ENCODE data around the gene SYTL3.

Gene SYTL3

GRCh38 chr6:158703111-158703836, 53.4 kb downstream of the SYTL3 start:
- DNase-seq, result no peak

GRCh38 chr6:158703837-158704822, 54.3 kb downstream of the SYTL3 start:
- DNase-seq, result peak; percentile 90

DNA sequence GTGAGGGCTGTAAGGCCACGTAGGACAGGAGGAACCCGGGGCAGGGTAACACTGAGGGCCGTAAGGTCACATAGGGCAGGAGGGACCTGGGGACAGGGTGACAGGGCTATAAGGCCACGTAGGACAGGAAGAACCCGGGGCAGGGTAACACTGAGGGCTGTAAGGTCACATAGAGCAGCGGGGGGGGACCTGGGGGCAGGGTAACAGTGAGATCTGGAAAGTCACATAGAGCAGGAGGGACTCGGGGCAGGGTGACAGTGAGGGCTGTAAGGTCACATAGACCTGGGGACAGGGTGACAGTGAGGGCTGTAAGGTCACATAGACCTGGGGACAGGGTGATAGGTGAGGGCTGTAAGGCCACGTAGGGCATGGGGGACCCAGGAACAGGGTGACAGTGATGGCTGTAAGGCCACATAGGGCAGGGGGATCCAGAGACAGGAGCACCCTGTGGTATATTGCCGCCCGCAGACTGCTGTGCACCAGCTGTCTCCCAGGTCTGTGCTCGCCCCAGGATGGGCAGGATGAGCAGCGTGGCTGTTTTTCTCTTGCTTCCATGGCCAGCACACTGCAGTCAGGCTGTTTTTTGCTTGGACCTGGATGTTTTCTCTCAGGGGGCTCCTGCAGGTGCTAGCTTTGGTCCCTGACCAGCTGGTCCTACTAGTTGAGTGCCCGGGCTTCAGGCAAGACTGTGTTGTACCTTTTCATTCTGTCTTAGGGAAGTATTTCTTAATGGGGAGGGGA, 55.7 kb downstream of the SYTL3 start:
- DNase-seq, result no peak

DNA sequence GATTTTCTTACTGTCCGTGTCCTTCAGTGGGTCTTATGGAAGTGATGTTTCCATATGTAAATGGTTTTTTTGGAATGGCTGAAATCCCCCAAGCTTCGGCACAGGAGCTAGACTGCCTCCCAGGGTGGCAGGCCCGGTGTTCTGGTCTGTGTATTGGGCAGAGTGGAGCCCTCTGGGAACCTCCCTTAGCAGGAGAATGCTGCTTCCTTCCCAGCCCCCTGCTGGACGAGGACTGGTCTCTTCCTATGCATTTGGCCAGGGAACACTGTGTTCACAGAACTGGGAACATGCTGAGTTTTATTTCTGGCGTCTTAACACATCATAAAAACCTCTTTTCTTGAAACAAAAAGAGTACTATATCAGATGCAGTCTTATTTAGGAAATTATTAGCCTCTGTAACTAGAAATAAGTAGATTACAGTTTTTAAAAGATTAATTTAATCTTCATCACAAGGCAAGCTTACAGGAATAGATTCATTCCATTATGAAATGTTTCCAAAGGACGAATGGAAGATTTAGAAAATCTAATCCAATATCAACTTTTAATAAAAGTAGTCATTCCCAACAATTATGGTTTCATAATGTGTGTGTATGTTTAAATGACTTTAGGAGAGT, 56.6 kb downstream of the SYTL3 start:
- peak; percentile 77 for DNase-seq

DNA sequence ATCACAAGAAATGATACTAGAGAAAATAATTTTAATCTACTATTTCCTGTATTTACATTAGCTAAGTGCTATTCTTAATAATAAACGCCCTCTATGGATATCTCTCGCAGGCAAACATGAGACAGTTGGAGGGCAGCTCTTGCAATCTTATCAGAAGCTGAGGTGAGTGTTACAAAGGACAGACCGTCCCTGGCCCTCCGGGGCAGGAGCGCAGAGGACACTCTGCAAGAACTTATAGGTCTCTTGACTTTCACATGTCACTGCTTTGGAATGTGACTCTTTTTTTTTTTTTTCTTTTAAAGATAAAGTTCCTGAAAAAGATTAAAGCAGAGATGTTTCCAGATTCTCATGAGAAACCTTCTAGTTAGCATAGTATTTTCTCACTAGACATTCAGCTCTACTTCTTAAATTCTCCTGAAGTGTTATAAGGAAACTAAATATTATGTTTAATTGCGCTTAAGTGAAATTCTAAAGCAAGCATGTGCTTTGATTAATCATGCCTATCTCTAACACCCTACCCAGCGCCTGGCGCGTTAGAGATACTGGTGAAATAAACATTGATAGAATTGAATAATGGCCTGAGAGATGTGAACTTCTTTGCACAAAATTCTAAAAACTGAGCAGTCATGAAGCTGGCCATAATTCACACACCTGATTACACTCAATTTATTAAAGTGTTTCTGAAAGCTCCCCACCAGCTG, 57.4 kb downstream of the SYTL3 start:
- peak; percentile 87 for DNase-seq

DNA sequence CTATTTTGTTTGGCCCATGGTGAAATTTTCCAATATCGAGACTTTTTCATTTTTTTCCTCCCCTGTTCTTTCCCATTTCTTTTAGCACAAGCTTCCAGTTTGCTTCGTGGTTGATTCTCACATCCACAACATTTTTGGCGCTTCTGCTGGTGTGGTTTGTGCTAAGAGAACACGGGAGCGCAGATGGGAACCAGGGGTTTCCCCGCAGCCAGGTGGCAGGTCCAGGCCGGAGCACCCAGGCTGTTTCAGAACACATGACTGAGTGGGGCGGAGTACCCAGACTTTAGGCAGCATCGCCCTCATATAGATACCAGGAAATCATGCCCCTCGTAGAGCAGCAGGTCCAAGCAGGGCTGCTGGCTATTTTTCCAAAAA, 58.0 kb downstream of the SYTL3 start:
- DNase-seq, result peak; percentile 65

DNA sequence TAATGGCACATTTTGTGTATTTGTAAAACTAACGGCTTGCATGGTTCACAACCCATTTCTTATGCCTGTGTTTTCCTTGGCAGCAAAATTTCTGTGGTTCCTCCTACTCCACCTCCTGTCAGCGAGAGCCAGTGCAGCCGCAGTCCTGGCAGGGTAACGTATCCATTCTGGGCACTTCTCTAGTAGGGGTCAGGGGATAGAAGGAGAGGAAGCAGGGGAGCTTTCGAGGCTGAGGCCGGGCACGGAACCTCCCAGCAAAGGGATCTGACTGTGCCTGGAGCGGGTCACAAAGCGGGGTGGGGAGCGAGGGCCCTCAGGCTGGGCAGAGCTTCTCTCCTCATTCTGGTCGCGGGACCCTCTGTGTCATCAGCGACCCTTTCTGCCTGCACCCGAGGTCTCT, 58.4 kb downstream of the SYTL3 start:
- DNase-seq, result no peak

- no peak for DNase-seq
Measured at GRCh38 chr6:158709809-158710208, 60.0 kb downstream of the SYTL3 start.

DNA sequence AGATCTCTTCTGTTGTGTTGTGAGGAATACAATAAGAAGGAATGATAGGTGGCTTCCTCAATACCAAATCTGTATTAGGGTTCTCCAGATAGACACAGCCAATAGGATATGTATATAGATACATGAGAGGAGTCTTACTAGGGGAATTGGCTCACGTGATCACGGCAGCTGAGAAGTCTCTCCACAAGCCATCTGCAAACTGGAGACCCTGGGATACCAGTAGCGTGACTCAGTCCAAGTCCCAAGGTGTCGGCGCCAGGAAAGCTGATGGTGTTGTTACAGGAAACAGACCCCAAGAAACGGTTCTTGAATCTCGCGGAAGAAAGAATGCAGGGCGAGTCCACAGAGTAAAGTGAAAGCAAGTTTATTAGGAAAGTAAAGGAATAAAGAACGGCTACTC, 61.4 kb downstream of the SYTL3 start:
- DNase-seq, result no peak

DNA sequence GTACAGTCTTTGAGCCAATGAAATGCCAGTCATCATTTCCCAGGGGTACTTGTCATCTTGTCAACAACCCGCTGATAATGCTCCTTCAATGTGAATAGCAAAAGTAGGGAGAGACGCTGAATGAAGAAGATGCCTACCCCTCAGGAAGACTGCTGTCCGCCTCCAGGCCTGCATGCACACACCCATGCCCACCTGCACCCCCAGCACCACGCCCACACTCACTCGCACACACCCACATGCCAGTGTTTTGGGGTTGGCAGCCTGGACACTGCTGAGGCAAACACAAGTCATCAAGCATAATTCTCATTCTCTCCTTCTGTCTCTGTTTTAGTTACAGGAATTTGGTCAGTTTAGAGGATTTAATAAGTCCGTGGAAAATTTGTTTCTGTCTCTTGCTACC, 63.6 kb downstream of the SYTL3 start:
- no peak for DNase-seq

DNA sequence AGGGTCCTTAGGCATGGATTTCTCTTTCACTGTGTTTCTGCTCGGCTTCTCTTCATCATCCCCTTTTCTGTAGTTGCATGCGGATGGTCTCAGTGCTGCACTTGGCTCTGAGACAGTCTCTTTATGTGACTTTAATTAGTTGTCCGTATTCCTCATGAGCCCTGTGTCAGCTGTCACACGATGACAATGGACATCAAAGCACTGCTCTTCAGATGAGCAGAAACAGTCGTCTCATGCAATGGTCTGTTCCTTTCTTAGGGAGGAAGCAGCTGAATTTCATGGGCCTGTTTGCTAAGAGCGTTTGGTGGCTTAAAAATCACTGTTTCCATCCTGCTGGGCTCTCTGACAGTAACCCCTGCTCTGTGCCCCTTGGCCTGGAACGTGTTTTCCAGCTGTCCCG, 64.9 kb downstream of the SYTL3 start:
- DNase-seq, result no peak

DNA sequence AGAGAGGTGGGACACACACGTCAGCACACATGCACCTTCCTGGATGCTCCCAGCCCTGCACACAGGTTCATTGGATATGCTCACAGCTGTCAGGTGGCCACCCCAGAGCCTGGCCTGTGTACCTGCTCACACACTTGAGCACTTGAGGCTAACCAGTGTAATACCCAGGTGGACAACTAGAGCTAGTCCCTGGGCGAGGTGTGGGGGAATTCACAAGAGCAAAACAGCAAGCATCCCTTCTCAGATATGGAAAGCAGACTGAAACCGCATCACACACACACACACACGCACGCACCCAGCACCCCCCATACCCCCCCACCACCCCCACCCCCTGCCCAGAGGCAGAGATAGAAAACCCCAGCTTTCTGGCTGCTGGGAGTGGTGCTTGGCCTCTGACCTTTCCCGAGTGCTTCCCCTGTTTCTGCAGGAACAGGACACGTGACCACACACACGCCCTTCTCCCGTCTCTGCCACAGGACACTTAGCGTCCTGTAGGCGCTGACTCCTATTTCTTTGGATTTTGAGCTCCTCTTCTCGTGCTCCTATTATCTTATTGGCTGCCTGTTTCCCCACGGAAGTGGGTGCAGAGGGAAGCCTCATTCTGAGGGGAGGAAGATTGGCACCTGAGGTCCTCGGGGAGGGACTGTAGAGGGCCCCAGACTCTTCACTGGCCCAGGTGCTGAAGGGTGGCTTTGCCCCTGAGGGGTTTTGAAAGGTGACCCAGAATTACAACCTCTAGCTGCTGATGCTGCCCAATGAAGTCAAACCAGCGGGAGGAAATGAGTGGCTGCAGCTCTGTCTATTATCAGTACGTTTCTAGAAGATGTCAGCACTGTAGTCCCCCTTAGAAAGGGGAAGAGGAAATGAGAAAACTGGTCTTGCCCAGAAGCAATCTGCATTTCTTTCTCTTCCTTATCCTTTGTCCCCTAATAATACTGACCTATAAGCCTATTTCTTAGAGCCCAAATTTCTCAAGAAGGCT, 65.8 kb downstream of the SYTL3 start:
- DNase-seq, result peak; percentile 47

- DNase-seq, result no peak
Measured at GRCh38 chr6:158717341-158718330, 67.8 kb downstream of the SYTL3 start.

- peak; percentile 43 for DNase-seq
Measured at GRCh38 chr6:158718461-158719046, 68.7 kb downstream of the SYTL3 start.

DNA sequence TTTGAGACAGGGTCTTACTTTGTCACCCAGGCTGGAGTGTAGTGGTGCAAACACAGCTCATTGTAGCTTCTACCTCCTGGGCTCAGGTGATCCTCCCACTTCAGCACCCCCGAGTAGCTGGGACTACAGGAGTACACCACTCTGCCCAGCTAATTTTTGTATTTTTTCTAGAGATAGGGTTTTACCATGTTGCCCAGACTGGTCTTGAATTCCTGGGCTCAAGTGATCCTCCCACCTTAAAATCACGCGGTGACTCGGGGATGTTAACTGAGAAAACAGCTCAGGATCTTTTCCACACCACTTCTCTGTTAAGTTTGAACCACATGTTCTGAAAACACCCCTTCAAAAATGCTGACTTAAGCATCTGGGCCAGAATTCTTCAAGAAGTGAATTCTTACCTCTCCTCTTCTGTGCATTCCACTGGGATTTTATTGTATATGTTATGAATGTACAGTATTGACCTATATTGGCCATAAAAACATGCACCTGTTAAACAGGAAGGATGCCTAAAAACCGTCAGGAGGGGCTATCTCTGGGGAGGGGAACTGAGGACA, 72.4 kb downstream of the SYTL3 start:
- DNase-seq, result no peak

GRCh38 chr6:158725704-158726103, 75.8 kb downstream of the SYTL3 start:
- no peak for DNase-seq

DNA sequence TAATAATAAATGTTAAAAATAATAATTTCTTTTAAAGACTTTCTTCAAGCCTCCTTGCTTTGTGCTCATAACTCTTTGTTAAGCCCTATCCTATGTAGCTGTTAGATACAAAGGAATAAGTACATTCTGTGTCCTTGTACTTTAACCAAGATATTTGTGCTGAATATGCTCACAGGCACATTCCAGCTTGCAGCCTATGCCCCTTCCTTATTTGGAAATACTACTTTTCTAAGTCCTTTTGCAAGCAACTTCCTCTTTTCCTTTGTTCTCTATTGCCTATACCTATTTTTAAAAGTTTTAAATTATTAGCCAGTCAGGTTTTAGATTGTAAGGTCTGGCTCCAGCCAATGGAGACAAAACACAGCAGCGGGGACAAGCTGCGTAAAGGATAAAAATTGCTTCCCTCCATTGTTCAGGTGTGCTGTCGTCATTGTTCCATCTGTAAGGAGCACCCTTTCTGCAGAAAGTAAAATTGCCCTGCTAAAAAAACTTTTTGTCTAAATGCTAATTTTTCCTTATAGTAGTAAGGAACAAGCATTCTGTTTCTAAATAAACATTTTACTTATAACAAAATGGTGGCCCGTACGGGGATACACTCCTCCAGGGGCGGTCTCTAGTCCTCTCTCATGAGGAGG, 80.2 kb downstream of the SYTL3 start:
- DNase-seq, result no peak

DNA sequence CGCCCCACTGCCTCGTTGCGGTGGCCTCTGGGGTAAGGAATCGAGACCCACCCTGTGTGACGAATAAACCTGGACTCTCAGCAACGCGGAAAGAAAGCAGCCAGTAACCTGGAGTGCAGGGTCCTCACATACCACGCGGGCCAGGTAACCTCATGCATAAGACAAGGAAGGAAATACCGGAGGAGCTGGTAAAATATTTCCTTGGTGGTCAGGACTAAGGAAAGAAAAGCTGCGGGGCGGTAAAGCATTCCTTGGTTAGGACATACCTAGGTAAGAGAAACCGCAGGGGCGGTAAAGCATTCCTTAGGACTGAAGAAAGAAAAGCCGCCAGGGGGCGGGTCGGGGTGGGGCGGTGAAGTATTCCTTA, 80.7 kb downstream of the SYTL3 start:
- no peak for DNase-seq

DNA sequence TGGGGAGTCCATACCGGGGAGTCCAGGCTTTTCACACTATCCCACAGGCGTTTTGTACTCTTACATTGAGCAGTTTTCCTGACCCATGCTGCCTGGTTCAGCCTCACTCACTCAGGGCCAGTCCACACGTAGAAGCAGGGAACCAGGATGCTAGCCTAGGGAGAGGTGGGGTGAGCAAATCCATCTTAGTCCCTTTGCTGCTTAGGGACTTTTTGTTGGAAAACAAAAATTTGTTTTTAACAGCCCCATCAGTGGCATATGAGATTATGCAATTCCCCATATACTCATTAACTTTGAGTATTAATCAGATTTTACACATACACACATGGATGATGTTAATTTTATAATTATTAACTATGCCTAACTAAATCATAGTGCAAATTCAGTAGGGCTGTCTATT, 85.2 kb downstream of the SYTL3 start:
- no peak for DNase-seq
